ENCODE measurements around the gene EIF5AL1. TPM values are rescaled to one million over a fixed set of nuclear protein-coding genes. Genes with fewer than 3 reads are reported as not detected.

EIF5AL1 gene
- total and polyA plus RNA-seq, 2 of the 13 experiments (the other 11 are each of a cell fraction or from before 2014, with no cell fraction given) = 0.22 to 0.50 TPM

- no peak for FAIRE-seq
- 0% methylated on average over 4 of the region's 4 CpGs for WGBS (ENCODE audit: low lambda C conversion rate)
Measured at GRCh38 chr10:79496896-79497295, 15.4 kb upstream of the EIF5AL1 start.

More at GRCh38 chr10:79496896-79497295, 15.4 kb upstream of the EIF5AL1 start:
- no peak for DNase-seq (ENCODE audit: low spot score)
- no TSS peak for BruUV-seq (replicated peaks)
- H3K4me2 ChIP-seq (ENCODE audit: low read depth, low read length) = no peak overlapping the region
- no peak overlapping the region for H3K4me3 ChIP-seq (replicated peaks in 1 of 3; ENCODE audit: insufficient read depth in 1 of 3, low read depth in 2 of 3, low read length in 3 of 3)
- no peak overlapping the region for H2AFZ ChIP-seq (ENCODE audit: low read length)
- intact Hi-C loops (cut with micrococcal nuclease; ENCODE audit: unreplicated experiment) = no loop called here
- CTCF ChIA-PET (ENCODE audit: low intra/inter-chr PET ratio, low total read pairs) = no interaction called here
- no peaks in the 10 kb centered on the region for H3K9me3 ChIP-seq (ENCODE audit: low read length)
- no peaks in the 10 kb centered on the region for H4K20me1 ChIP-seq (ENCODE audit: insufficient read depth, low read length)
- no peak for ATAC-seq
- peaks cover 1 to 61% of the 10 kb centered on the region in 2 experiments; a peak in 3 of 5 replicates for H3K27me3 ChIP-seq (ENCODE audit: control insufficient read depth in 1 of 2, insufficient read depth in 2 of 2, low read length in 2 of 2)
- no peak overlapping the region for H3K9ac ChIP-seq (ENCODE audit: insufficient read depth, low read depth, low read length)
- POLR2A ChIA-PET = no interaction called here
- H3K36me3 ChIP-seq (replicated peaks in 1 of 2; ENCODE audit: control insufficient read depth in 1 of 2, insufficient read depth in 2 of 2, low read length in 2 of 2) = no peaks in the 10 kb centered on the region
- H3K79me2 ChIP-seq (ENCODE audit: insufficient read depth, low read length) = no peaks in the 10 kb centered on the region
- no peak overlapping the region for H3K27ac ChIP-seq (ENCODE audit: extremely low read length, insufficient read depth, low read length)
- no peaks in the 10 kb centered on the region for H3K4me1 ChIP-seq (ENCODE audit: insufficient read depth, low read length)
- TF ChIP-seq HOXA7 (CRISPR knock-in tag; IDR thresholded peaks at IDR 0.05) = no peak
- no peak for TF ChIP-seq GABPB1 (CRISPR knock-in tag; IDR thresholded peaks at IDR 0.05)
- TF ChIP-seq GABPA (IDR thresholded peaks at IDR 0.05; ENCODE audit: low read depth, low read length) = no peak
- TF ChIP-seq GABPA (CRISPR knock-in tag; IDR thresholded peaks at IDR 0.05; ENCODE audit: low read depth) = no peak
- no peak for TF ChIP-seq ZNF75D (CRISPR knock-in tag; IDR thresholded peaks at IDR 0.05; ENCODE audit: borderline replicate concordance)
- no peak for TF ChIP-seq MYC (CRISPR knock-in tag; IDR thresholded peaks at IDR 0.05; ENCODE audit: borderline replicate concordance)
- TF ChIP-seq HMG20A (CRISPR knock-in tag; IDR thresholded peaks at IDR 0.05; ENCODE audit: borderline replicate concordance) = no peak
- no peak for TF ChIP-seq ZNF143 (CRISPR knock-in tag; IDR thresholded peaks at IDR 0.05)
- TF ChIP-seq TBL1XR1 (IDR thresholded peaks at IDR 0.05; ENCODE audit: borderline replicate concordance, low read length, partially characterized antibody) = no peak
- no peak for TF ChIP-seq RNF219 (CRISPR knock-in tag; IDR thresholded peaks at IDR 0.05)
- in situ Hi-C loops (cut with HindIII; ENCODE audit: extremely low pct_ligation_motif_present, low pct_unique_long_range_greater_than_20kb) = no loop called here
